Measurements from ENCODE around the gene ZNF428. TPM values are rescaled to one million over a fixed set of nuclear protein-coding genes. Genes with fewer than 3 reads are reported as not detected.
A peak's percentile ranks its signal among the peaks of the same experiment; 100 is the strongest.
"Not testable (repeated sequence)": the region's sequence is repeated elsewhere in the genome, so short reads cannot be mapped to it uniquely, and the experiment has no call there.

ZNF428 gene
- 100 to 1,000 TPM in 1 of 4 donors, 10 to 100 TPM in 3; 75.2 to 118 (median 83.7) TPM for polyA plus RNA-seq (ENCODE audit: insufficient read length in 4 of 4)

GRCh38 chr19:43619262-43620060, at the start of gene ZNF428:
Gene ZNF428 (minus strand): TSS chr19:43619629. CDS start chr19:43614304, 5,325 bp downstream.
- peak; percentile 78 to 83 (median 80) for DNase-seq (ENCODE audit: low read depth in 4 of 4, low spot score in 3 of 4)

GRCh38 chr19:43668406-43669109, 49.1 kb upstream of the ZNF428 start:
- DNase-seq (ENCODE audit: low read depth in 4 of 4, low spot score in 3 of 4): peak; percentile 88 to 96 (median 93)

- DNase-seq (ENCODE audit: low read depth in 4 of 4, low spot score in 3 of 4): no peak
These were observed 48.5 kb upstream of the ZNF428 start for GRCh38 chr19:43667876-43668405.

GRCh38 chr19:43667126-43667875, 47.9 kb upstream of the ZNF428 start:
- DNase-seq (ENCODE audit: low read depth in 4 of 4, low spot score in 3 of 4): no peak

- no peak for DNase-seq (ENCODE audit: low read depth in 4 of 4, low spot score in 3 of 4)
These were observed 44.6 kb upstream of the ZNF428 start for GRCh38 chr19:43664018-43664417.

GRCh38 chr19:43662487-43662886, 43.1 kb upstream of the ZNF428 start:
- DNase-seq (ENCODE audit: low read depth in 4 of 4, low spot score in 3 of 4): no peak

GRCh38 chr19:43660971-43661360, 41.5 kb upstream of the ZNF428 start:
- no peak for DNase-seq (ENCODE audit: low read depth in 4 of 4, low spot score in 3 of 4)

GRCh38 chr19:43660301-43660970, 41.0 kb upstream of the ZNF428 start:
- DNase-seq (ENCODE audit: low read depth in 4 of 4, low spot score in 3 of 4): no peak

GRCh38 chr19:43658494-43658893, 39.1 kb upstream of the ZNF428 start:
- no peak for DNase-seq (ENCODE audit: low read depth in 4 of 4, low spot score in 3 of 4)

- DNase-seq (ENCODE audit: low read depth in 4 of 4, low spot score in 3 of 4): no peak
These were observed 38.6 kb upstream of the ZNF428 start for GRCh38 chr19:43658001-43658400.

GRCh38 chr19:43656436-43656835, 37.0 kb upstream of the ZNF428 start:
- no peak for DNase-seq (ENCODE audit: low read depth in 4 of 4, low spot score in 3 of 4)

GRCh38 chr19:43652546-43652874, 33.1 kb upstream of the ZNF428 start:
- no peak for DNase-seq (ENCODE audit: low read depth in 4 of 4, low spot score in 3 of 4)

GRCh38 chr19:43651758-43652545, 32.5 kb upstream of the ZNF428 start:
- no peak for DNase-seq (ENCODE audit: low read depth in 4 of 4, low spot score in 3 of 4)

- DNase-seq (ENCODE audit: low read depth in 4 of 4, low spot score in 3 of 4): not testable (repeated sequence)
These were observed 30.8 kb upstream of the ZNF428 start for GRCh38 chr19:43650276-43650675.

GRCh38 chr19:43649514-43649913, 30.1 kb upstream of the ZNF428 start:
- no peak for DNase-seq (ENCODE audit: low read depth in 4 of 4, low spot score in 3 of 4)

GRCh38 chr19:43648633-43649032, 29.2 kb upstream of the ZNF428 start:
- no peak for DNase-seq (ENCODE audit: low read depth in 4 of 4, low spot score in 3 of 4)

- DNase-seq (ENCODE audit: low read depth in 4 of 4, low spot score in 3 of 4): no peak
These were observed 24.8 kb upstream of the ZNF428 start for GRCh38 chr19:43644181-43644580.

GRCh38 chr19:43643326-43643725, 23.9 kb upstream of the ZNF428 start:
- DNase-seq (ENCODE audit: low read depth in 4 of 4, low spot score in 3 of 4): no peak

GRCh38 chr19:43642531-43642930, 23.1 kb upstream of the ZNF428 start:
- no peak for DNase-seq (ENCODE audit: low read depth in 4 of 4, low spot score in 3 of 4)

- DNase-seq (ENCODE audit: low read depth in 4 of 4, low spot score in 3 of 4): no peak
These were observed 21.9 kb upstream of the ZNF428 start for GRCh38 chr19:43641333-43641732.
